Left lung (tissue), 10 donors: ENCODE measurements around the gene PTGES3. TPM values are rescaled to one million over a fixed set of nuclear protein-coding genes. Genes with fewer than 3 reads are reported as not detected.

Source experiments
- ATAC-seq: fragments of 200-7000 bp; cut with Tn5 transposase; one replicate; pipeline ENCODE4 v1.9.1; 2020; ENCODE audit warnings: moderate library complexity
- DNase-seq, 4 donors: peaks; one replicate each; pipeline ENCODE4 v3.0.0-alpha.2; 2013 to 2020
- H3K27ac ChIP-seq, 2 donors: fragments of 200-600 bp; sonication (generic) in 1 of 2; one replicate each; pipeline versions ENCODE4 v1.5.0 to v1.8.0; 2020 to 2021
- H3K27me3 ChIP-seq, 2 donors: fragments of 200-600 bp; sonication (generic) in 1 of 2; one replicate each; pipeline versions ENCODE4 v1.5.0 to v1.8.0; 2020 to 2021
- H3K36me3 ChIP-seq, 2 donors: fragments of 200-600 bp; sonication (generic) in 1 of 2; one replicate each; pipeline versions ENCODE4 v1.5.0 to v1.8.0; 2020 to 2021
- H3K4me1 ChIP-seq, 2 donors: fragments of 200-600 bp; one replicate each; pipeline ENCODE4 v1.8.0; 2021
- H3K4me3 ChIP-seq, 2 donors: fragments of 200-600 bp; sonication (generic) in 1 of 2; one replicate each; pipeline versions ENCODE4 v1.5.0 to v1.8.0; 2020 to 2021; ENCODE audit warnings: mild to moderate bottlenecking in 1 of 2
- H3K9me3 ChIP-seq, 2 donors: fragments of 200-600 bp; sonication (generic) in 1 of 2; one replicate each; pipeline versions ENCODE4 v1.5.0 to v1.8.0; 2020 to 2021
- intact Hi-C, 2 donors: fragments of 100-400 bp; cut with DNase I; formaldehyde crosslinking; loops; one replicate each; pipeline versions ENCODE4 v1.11.2 to v1.14.2; 2022
- polyA plus RNA-seq, 6 donors: library from polyadenylated mRNA; unstranded; fragments of 120-200 nt; gene quantifications; one replicate each; pipeline ENCODE4 v1.2.1, GENCODE V29; 2013; ENCODE audit not compliant: insufficient read length in 6 of 6
- total RNA-seq, 2 donors: library from RNA; stranded (reverse); fragmentation: NEBNext Ultra II Directional; extraction: Animal tissue kit (Norgen Biotek cat#: 25700); gene quantifications; one replicate each; pipeline ENCODE4 v1.2.1, GENCODE V29; 2021
- TF ChIP-seq, protein P1 (sequence below), 2 donors: fragments of 200-600 bp; sonication (generic) in 1 of 2; IDR thresholded peaks; one replicate each; pipeline versions ENCODE4 v1.5.0 to v1.8.0; 2021; ENCODE audit warnings: antibody characterized with exemption in 2 of 2
- donor health status: DM: no; HTN: yes; CAD: no.
- donor health status: DM: no; HTN: no; CAD: no.

The PTGES3 gene
- total and polyA plus RNA-seq, 8 donors = 164 to 303 (median 267) TPM

- Histone ChIP-seq H3K27me3 (no peaks in the 10 kb centered on the region), H3K9me3 (no peaks in the 10 kb centered on the region)
- peak; percentile 96 for ATAC-seq
Observed at GRCh38 chr12:56724972-56725722, 37.1 kb upstream of the PTGES3 start, which contains the start of gene NACA. Gene NACA, minus strand, starts transcription at chr12:56725299. Its CDS starts 778 bp downstream, at chr12:56724521.

GRCh38 chr12:56724701-56724971 is 36.6 kb upstream of the PTGES3 start:
- TF ChIP-seq, protein P1, sequence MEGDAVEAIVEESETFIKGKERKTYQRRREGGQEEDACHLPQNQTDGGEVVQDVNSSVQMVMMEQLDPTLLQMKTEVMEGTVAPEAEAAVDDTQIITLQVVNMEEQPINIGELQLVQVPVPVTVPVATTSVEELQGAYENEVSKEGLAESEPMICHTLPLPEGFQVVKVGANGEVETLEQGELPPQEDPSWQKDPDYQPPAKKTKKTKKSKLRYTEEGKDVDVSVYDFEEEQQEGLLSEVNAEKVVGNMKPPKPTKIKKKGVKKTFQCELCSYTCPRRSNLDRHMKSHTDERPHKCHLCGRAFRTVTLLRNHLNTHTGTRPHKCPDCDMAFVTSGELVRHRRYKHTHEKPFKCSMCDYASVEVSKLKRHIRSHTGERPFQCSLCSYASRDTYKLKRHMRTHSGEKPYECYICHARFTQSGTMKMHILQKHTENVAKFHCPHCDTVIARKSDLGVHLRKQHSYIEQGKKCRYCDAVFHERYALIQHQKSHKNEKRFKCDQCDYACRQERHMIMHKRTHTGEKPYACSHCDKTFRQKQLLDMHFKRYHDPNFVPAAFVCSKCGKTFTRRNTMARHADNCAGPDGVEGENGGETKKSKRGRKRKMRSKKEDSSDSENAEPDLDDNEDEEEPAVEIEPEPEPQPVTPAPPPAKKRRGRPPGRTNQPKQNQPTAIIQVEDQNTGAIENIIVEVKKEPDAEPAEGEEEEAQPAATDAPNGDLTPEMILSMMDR (IDR thresholded peaks at IDR 0.05) = no peak
- peak in 1 of 4 donors; percentile 10 for DNase-seq
- no peaks in the 10 kb centered on the region for H3K9me3 ChIP-seq
- intact Hi-C loops = no loop called here
- H3K4me3 ChIP-seq = peak overlapping the region; percentile 71 to 87
- peak overlapping the region; percentile 92 to 93 for H3K27ac ChIP-seq
- H3K36me3 ChIP-seq = peaks cover 0 to 24% of the 10 kb centered on the region in 2 donors
- no peaks in the 10 kb centered on the region for H3K27me3 ChIP-seq
- peaks cover 17 to 50% of the 10 kb centered on the region in 2 donors for H3K4me1 ChIP-seq
- ATAC-seq = peak; percentile 18

More at GRCh38 chr12:56724972-56725722, 37.1 kb upstream of the PTGES3 start, which contains the start of gene NACA:
- H3K36me3 ChIP-seq = peaks cover 0 to 19% of the 10 kb centered on the region in 2 donors
- intact Hi-C loops = no loop called here
- peaks cover 17 to 45% of the 10 kb centered on the region in 2 donors for H3K4me1 ChIP-seq
- TF ChIP-seq, protein P1 (IDR thresholded peaks at IDR 0.05) = no peak
- H3K27ac ChIP-seq = peak within 1 kb of the TSS; percentile 92 to 93
- peak; percentile 96 to 100 (median 98) for DNase-seq
- peak within 1 kb of the TSS; percentile 71 to 87 for H3K4me3 ChIP-seq

DNA sequence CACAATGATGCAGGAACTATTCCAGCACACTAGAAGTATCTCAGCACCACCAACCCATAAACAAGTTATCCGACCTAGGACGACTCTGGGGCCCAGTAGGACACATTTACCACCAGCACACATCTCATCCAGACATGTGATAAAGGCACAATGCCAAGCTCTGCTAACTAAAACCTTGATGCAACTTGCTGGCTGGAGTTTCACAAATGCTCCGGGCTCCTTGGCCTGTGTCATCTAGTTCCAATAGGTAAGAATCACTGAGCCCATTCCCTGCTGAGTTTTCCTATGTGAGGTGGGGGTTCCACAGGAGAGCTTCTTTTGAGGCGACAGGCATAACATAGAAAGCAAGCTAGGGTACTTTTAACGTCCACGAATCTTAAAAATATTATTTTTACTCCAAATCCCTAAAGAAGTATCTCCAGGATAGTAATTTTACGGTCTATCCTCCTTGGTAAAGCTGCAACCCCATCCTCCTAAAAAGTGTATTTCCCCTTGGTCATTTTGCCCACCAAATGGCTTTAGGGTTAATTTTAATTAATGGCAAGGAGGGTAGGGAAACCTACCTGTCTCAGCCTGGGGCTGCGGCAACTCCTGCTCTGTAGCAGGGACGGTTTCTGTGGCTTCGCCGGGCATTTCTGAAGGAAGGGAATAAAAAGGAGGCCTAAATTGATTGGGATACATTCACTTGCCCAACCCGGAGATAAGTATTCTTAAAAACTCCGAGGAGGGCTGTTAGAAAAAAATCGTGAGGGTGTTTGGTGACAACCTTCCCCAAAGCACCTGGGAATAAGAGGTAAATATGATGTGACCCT is 36.0 kb upstream of the PTGES3 start:
- H3K27ac ChIP-seq = peak overlapping the region; percentile 92 to 93
- no peaks in the 10 kb centered on the region for H3K9me3 ChIP-seq
- peaks cover 0 to 29% of the 10 kb centered on the region in 2 donors for H3K36me3 ChIP-seq
- H3K4me3 ChIP-seq = peak overlapping the region; percentile 71 to 87
- ATAC-seq (peak; percentile 4), DNase-seq (peak in 3 of 4 donors; percentile 12 to 46 (median 18))
- no peaks in the 10 kb centered on the region for H3K27me3 ChIP-seq
- peaks cover 17 to 56% of the 10 kb centered on the region in 2 donors for H3K4me1 ChIP-seq
- TF ChIP-seq, protein P1 (IDR thresholded peaks at IDR 0.05) = no peak
- intact Hi-C loops = no loop called here

- intact Hi-C loops = no loop called here
- DNase-seq (no peak), ATAC-seq (no peak)
- Histone ChIP-seq H3K36me3 (peaks cover 0 to 36% of the 10 kb centered on the region in 2 donors), H3K27ac (peak overlapping the region; percentile 17 to 92), H3K4me1 (peaks cover 17 to 63% of the 10 kb centered on the region in 2 donors), H3K27me3 (no peaks in the 10 kb centered on the region), H3K9me3 (no peaks in the 10 kb centered on the region), H3K4me3 (peak overlapping the region; percentile 71 to 87)
- TF ChIP-seq, protein P1 (IDR thresholded peaks at IDR 0.05) = no peak
Observed at GRCh38 chr12:56723352-56723751, 35.3 kb upstream of the PTGES3 start.

DNA sequence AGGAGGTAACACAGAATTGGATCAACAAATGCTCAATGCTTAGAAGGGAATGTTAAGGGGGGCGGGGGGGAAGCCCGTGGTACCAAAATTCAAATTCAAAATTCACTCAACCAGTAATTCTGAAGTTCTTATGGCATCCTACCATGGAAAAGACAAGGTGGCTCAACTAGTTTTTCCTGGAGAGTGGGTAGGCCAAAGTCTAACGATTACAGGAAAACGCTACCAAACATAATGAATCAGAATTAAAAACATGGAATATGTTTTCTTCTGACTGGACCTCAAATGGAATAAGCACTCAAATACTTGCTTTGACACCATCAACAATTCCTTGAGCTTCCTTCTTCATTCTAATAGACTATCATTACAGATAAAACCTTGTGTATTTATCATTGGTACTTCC is 34.7 kb upstream of the PTGES3 start:
- Histone ChIP-seq H3K4me1 (peaks cover 17 to 65% of the 10 kb centered on the region in 2 donors), H3K9me3 (no peaks in the 10 kb centered on the region), H3K27ac (peak overlapping the region; percentile 17 to 83), H3K4me3 (peak overlapping the region; percentile 71 to 87), H3K27me3 (no peaks in the 10 kb centered on the region), H3K36me3 (peaks cover 0 to 36% of the 10 kb centered on the region in 2 donors)
- TF ChIP-seq, protein P1 (IDR thresholded peaks at IDR 0.05) = no peak
- intact Hi-C loops = no loop called here
- ATAC-seq (no peak), DNase-seq (no peak)
